Mammary epithelial cell (primary cell): ENCODE measurements around the gene C10orf105.

ENCODE experiments used
- EZH2 ChIP-seq: IDR thresholded peaks from 2 replicates; pipeline ENCODE4 v1.6.1; 2012; ENCODE audit warnings: low read length, inconsistent platforms, borderline replicate concordance
- TF ChIP-seq, protein P1 (sequence below), 2 donors: IDR thresholded peaks in 1 of 2; conservative IDR thresholded peaks in 1 of 2; 2 replicates each; pipeline ENCODE4 v1.5.1; 2011 to 2012; ENCODE audit warnings: inconsistent platforms in 2 of 2, low read length in 2 of 2, mild to moderate bottlenecking in 2 of 2, control low read depth in 1 of 2, low read depth in 1 of 2; ENCODE audit not compliant: insufficient read depth in 1 of 2; ENCODE audit errors: extremely low read depth in 1 of 2

DNA sequence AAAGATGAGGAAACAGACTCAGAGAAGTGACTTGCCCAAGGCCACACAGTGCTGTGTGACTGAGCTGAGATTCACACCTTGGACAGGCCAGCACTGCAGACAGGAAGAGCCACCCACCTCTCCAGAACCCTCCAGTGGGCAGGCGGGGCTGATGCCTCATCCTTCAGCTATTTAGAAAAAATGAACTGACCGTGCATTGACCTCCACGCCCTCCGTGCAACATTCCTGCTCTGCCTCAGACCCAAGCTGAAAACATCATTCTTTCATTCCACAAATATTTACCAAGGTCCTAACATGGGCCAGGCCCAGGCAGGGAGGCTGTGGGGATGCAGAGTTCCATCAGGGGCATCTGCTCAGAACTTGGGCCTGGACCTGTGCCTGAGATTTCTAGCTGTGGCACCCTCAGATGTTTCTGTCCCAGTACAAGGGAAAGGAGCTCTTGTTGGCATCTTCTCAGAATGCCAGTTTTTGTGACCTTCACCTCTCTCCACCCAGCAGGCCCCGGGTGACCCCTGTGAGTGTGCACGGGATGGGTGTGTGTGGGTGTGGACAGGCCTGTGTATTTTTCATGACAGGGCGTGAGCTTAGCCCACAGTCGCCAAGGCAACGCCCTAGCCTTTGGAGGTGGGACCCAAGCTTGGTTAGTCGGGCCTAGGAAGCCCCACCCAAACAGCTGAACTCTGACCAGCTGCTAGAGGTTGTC lies 47.3 kb upstream of the C10orf105 start:
- TF ChIP-seq, protein P1, sequence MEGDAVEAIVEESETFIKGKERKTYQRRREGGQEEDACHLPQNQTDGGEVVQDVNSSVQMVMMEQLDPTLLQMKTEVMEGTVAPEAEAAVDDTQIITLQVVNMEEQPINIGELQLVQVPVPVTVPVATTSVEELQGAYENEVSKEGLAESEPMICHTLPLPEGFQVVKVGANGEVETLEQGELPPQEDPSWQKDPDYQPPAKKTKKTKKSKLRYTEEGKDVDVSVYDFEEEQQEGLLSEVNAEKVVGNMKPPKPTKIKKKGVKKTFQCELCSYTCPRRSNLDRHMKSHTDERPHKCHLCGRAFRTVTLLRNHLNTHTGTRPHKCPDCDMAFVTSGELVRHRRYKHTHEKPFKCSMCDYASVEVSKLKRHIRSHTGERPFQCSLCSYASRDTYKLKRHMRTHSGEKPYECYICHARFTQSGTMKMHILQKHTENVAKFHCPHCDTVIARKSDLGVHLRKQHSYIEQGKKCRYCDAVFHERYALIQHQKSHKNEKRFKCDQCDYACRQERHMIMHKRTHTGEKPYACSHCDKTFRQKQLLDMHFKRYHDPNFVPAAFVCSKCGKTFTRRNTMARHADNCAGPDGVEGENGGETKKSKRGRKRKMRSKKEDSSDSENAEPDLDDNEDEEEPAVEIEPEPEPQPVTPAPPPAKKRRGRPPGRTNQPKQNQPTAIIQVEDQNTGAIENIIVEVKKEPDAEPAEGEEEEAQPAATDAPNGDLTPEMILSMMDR (conservative IDR thresholded peaks at IDR 0.05 in 1 of 2, IDR thresholded peaks at IDR 0.05 in 1 of 2; ENCODE audit: extremely low read depth in 1 of 2, insufficient read depth in 1 of 2, low read depth in 1 of 2, low read length in 2 of 2): no peak
- TF ChIP-seq EZH2: no peak
